Measurements from ENCODE around the gene HSD17B3. TPM values are rescaled to one million over a fixed set of nuclear protein-coding genes. Genes with fewer than 3 reads are reported as not detected.

Gene HSD17B3
- not detected in 2 replicates for total RNA-seq

- Mint-ChIP-seq H3K27me3 (peaks cover 7% of the 10 kb centered on the region), H3K36me3 (ENCODE audit: low read depth) (no peaks in the 10 kb centered on the region), H3K27ac (no peak within 1 kb of the TSS), H3K9me3 (peaks cover 5% of the 10 kb centered on the region), H3K4me1 (no peaks in the 10 kb centered on the region), H3K4me3 (no peak within 1 kb of the TSS)
- intact Hi-C loops (cut with micrococcal nuclease): no loop called here
- ChIA-PET POLR2A (no interaction called here), CTCF (no interaction called here)
- DNase-seq (no peak), ATAC-seq (ENCODE audit: low read depth) (no peak)
- TF ChIP-seq, protein P1, sequence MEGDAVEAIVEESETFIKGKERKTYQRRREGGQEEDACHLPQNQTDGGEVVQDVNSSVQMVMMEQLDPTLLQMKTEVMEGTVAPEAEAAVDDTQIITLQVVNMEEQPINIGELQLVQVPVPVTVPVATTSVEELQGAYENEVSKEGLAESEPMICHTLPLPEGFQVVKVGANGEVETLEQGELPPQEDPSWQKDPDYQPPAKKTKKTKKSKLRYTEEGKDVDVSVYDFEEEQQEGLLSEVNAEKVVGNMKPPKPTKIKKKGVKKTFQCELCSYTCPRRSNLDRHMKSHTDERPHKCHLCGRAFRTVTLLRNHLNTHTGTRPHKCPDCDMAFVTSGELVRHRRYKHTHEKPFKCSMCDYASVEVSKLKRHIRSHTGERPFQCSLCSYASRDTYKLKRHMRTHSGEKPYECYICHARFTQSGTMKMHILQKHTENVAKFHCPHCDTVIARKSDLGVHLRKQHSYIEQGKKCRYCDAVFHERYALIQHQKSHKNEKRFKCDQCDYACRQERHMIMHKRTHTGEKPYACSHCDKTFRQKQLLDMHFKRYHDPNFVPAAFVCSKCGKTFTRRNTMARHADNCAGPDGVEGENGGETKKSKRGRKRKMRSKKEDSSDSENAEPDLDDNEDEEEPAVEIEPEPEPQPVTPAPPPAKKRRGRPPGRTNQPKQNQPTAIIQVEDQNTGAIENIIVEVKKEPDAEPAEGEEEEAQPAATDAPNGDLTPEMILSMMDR (IDR thresholded peaks at IDR 0.05): no peak
Observed at GRCh38 chr9:96302021-96302420, at the start of gene HSD17B3. HSD17B3 (minus strand) TSS chr9:96302176; CDS start chr9:96302104, 72 bp downstream.

DNA sequence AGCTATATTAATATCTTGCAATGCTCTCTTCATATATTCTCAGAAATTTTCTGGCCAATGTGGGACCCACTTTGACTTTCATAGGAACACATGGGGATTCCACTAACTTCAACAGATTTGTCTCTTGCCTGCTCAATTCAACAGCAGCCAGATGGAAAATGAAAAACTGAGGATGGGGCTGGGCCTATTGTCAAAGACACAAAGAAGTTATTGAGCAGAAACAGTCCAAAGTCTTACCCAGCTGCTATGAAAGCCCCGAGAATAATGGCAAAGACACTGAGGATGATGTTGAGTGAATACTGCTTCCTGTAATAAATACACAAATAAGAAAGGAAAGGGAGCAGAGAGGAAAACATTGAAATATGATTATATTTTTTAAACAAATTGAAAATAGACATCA lies 48.9 kb upstream of the HSD17B3 start:
- TF ChIP-seq, protein P1 (IDR thresholded peaks at IDR 0.05): no peak
- Mint-ChIP-seq H3K36me3 (ENCODE audit: low read depth) (no peaks in the 10 kb centered on the region), H3K4me3 (no peak overlapping the region), H3K9me3 (peaks cover 6% of the 10 kb centered on the region), H3K4me1 (no peaks in the 10 kb centered on the region), H3K27ac (no peak overlapping the region), H3K27me3 (no peaks in the 10 kb centered on the region)
- intact Hi-C loops (cut with micrococcal nuclease): no loop called here
- no peak for DNase-seq
- no peak for ATAC-seq (ENCODE audit: low read depth)
- ChIA-PET POLR2A (no interaction called here), CTCF (no interaction called here)

GRCh38 chr9:96348261-96348660 lies 46.3 kb upstream of the HSD17B3 start:
- TF ChIP-seq, protein P1 (IDR thresholded peaks at IDR 0.05): no peak
- CTCF ChIA-PET: no interaction called here
- peaks cover 6% of the 10 kb centered on the region for H3K9me3 Mint-ChIP-seq
- no peak overlapping the region for H3K27ac Mint-ChIP-seq
- H3K27me3 Mint-ChIP-seq: no peaks in the 10 kb centered on the region
- H3K4me1 Mint-ChIP-seq: no peaks in the 10 kb centered on the region
- ATAC-seq (ENCODE audit: low read depth) (no peak), DNase-seq (no peak)
- intact Hi-C loops (cut with micrococcal nuclease): no loop called here
- POLR2A ChIA-PET: no interaction called here
- H3K4me3 Mint-ChIP-seq: no peak overlapping the region
- H3K36me3 Mint-ChIP-seq (ENCODE audit: low read depth): no peaks in the 10 kb centered on the region

GRCh38 chr9:96345551-96345950 lies 43.6 kb upstream of the HSD17B3 start:
- ChIA-PET POLR2A (no interaction called here), CTCF (no interaction called here)
- intact Hi-C loops (cut with micrococcal nuclease): no loop called here
- no peak overlapping the region for H3K27ac Mint-ChIP-seq
- H3K27me3 Mint-ChIP-seq: no peaks in the 10 kb centered on the region
- TF ChIP-seq, protein P1 (IDR thresholded peaks at IDR 0.05): no peak
- H3K9me3 Mint-ChIP-seq: peaks cover 6% of the 10 kb centered on the region
- no peak for ATAC-seq (ENCODE audit: low read depth)
- H3K36me3 Mint-ChIP-seq (ENCODE audit: low read depth): no peaks in the 10 kb centered on the region
- no peak for DNase-seq
- no peaks in the 10 kb centered on the region for H3K4me1 Mint-ChIP-seq
- no peak overlapping the region for H3K4me3 Mint-ChIP-seq

DNA sequence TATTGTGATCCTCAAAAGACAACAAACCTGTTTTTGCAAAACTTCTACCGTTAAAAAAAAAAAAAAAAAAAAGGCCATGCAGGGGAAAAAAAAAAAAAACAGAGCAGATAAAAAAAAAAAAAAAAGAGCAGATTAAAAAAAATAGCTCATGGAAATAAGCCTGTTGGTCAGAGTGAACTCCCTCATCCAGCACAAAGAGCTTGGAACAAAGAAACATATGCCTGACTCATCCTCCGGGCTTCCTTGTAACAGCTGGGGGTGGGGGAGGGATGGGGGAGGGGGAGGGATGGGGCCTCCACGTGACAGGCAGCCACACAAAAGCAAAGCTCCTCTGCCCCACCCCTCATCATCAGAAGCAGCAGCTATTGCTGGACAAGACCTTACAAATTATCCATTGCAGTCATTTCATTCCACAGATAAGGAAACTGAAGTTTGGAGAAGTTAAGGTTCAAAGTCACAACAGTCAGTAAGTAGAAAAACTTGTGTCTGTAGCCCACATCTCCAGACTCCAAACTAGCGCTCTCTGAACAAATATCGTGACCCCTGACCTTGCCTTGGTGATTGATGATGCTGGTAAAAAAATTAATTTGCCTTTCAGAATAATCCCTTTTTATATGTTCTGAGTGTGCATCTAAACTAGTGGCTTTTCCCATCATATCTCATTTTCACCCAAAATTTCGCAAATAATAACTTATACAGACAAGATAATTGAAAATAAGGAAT lies 42.6 kb upstream of the HSD17B3 start:
- intact Hi-C loops (cut with micrococcal nuclease): no loop called here
- Mint-ChIP-seq H3K4me1 (no peaks in the 10 kb centered on the region), H3K27me3 (no peaks in the 10 kb centered on the region), H3K9me3 (peaks cover 6% of the 10 kb centered on the region), H3K27ac (no peak overlapping the region), H3K36me3 (ENCODE audit: low read depth) (no peaks in the 10 kb centered on the region), H3K4me3 (no peak overlapping the region)
- POLR2A ChIA-PET: no interaction called here
- DNase-seq (no peak), ATAC-seq (ENCODE audit: low read depth) (no peak)
- TF ChIP-seq, protein P1 (IDR thresholded peaks at IDR 0.05): no peak
- CTCF ChIA-PET: no interaction called here

Measured in activated B cell treated with CpG ODN at 0.5 μM for 24 hours (primary cell).